Astrocyte of the cerebellum (primary cell): ENCODE data around the gene RGMA.

ENCODE experiments used
- DNase-seq: peaks from one replicate; pipeline ENCODE4 v3.0.0-alpha.2; 2011; ENCODE audit warnings: low read depth
- H3K4me3 ChIP-seq: 2 replicates; pipeline ENCODE4 v1.5.1; 2011; ENCODE audit warnings: mild to moderate bottlenecking, low read depth, low read length, moderate library complexity
- in situ Hi-C: cut with HindIII; loops from 2 replicates; pipeline ENCODE4 v1.10.0; 2017; ENCODE audit warnings: low sequenced_read_pairs
- TF ChIP-seq, protein P1 (sequence below): IDR thresholded peaks from 2 replicates; pipeline ENCODE4 v1.5.1; 2012; ENCODE audit warnings: low read length, low read depth, moderate library complexity, mild to moderate bottlenecking; ENCODE audit errors: missing control alignments

The RGMA gene

GRCh38 chr15:93127286-93127685 lies 38.3 kb upstream of the RGMA start:
- TF ChIP-seq, protein P1, sequence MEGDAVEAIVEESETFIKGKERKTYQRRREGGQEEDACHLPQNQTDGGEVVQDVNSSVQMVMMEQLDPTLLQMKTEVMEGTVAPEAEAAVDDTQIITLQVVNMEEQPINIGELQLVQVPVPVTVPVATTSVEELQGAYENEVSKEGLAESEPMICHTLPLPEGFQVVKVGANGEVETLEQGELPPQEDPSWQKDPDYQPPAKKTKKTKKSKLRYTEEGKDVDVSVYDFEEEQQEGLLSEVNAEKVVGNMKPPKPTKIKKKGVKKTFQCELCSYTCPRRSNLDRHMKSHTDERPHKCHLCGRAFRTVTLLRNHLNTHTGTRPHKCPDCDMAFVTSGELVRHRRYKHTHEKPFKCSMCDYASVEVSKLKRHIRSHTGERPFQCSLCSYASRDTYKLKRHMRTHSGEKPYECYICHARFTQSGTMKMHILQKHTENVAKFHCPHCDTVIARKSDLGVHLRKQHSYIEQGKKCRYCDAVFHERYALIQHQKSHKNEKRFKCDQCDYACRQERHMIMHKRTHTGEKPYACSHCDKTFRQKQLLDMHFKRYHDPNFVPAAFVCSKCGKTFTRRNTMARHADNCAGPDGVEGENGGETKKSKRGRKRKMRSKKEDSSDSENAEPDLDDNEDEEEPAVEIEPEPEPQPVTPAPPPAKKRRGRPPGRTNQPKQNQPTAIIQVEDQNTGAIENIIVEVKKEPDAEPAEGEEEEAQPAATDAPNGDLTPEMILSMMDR: no peak
- DNase-seq: no peak
- in situ Hi-C loops: no loop called here
- H3K4me3 ChIP-seq: no peak overlapping the region

- DNase-seq: no peak
- TF ChIP-seq, protein P1: no peak
- H3K4me3 ChIP-seq: no peak overlapping the region
- in situ Hi-C loops: no loop called here
Measured at GRCh38 chr15:93126599-93126998, 37.6 kb upstream of the RGMA start.

DNA sequence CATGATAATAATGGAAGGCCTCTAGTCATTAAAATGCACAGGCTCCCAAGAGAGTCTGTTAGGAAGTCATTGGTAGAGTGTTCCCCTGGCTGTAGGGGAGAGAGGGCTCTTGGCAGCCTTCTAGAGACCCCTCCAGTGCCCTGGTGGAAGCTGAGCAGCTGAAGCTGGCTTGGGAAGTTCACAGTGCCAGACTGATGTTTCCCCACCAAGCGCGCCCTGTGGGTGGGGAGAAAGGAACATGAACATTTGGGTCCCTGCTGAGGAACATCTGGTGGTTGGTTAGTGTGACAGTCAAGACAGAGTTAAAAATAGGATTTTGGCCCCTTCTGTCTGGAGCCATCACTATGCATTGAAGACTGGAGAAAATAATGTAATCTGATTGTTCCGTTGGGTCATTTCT lies 37.1 kb upstream of the RGMA start:
- no peak for DNase-seq
- no peak overlapping the region for H3K4me3 ChIP-seq
- TF ChIP-seq, protein P1: no peak
- in situ Hi-C loops: no loop called here

DNA sequence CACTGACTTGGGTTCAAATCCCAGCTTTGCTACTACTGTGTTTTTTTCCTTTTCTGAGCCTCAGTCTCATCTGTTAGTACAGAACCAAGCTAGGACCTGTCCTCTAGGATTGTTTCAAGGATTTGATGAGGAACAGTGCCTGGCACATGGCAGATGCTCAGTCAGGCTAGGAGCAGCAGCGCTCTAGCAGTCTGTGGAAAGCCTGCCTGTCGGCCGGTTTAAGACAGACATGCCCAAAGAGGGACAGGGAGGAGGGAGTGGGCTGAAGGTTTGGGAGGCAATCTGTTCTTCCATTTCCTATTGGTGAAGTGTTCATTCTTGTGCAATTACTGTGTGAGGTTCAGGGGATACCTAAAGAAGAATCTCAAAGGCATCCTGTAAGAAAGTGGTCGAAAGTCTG lies 35.1 kb upstream of the RGMA start:
- in situ Hi-C loops: loop anchor here (5.0 kb wide), 1 partner anchor 33 kb away; no protein-coding TSS in a partner anchor
- TF ChIP-seq, protein P1: no peak

GRCh38 chr15:93121973-93122910 lies 33.2 kb upstream of the RGMA start:
- DNase-seq: no peak
- TF ChIP-seq, protein P1: no peak
- H3K4me3 ChIP-seq: no peak overlapping the region
- in situ Hi-C loops: loop anchor here (5.0 kb wide), 1 partner anchor 35 kb away; no protein-coding TSS in a partner anchor

More for the DNA sequence above, 35.1 kb upstream of the RGMA start:
- H3K4me3 ChIP-seq: no peak overlapping the region
- DNase-seq: no peak

- in situ Hi-C loops: loop anchor here (5.0 kb wide), 1 partner anchor 36 kb away; no protein-coding TSS in a partner anchor
- TF ChIP-seq, protein P1: no peak
Measured at GRCh38 chr15:93121107-93121506, 32.1 kb upstream of the RGMA start.

More at GRCh38 chr15:93121107-93121506, 32.1 kb upstream of the RGMA start:
- DNase-seq: no peak
- no peak overlapping the region for H3K4me3 ChIP-seq
